Measurements from ENCODE around the gene SMLR1.

Gene SMLR1

DNA sequence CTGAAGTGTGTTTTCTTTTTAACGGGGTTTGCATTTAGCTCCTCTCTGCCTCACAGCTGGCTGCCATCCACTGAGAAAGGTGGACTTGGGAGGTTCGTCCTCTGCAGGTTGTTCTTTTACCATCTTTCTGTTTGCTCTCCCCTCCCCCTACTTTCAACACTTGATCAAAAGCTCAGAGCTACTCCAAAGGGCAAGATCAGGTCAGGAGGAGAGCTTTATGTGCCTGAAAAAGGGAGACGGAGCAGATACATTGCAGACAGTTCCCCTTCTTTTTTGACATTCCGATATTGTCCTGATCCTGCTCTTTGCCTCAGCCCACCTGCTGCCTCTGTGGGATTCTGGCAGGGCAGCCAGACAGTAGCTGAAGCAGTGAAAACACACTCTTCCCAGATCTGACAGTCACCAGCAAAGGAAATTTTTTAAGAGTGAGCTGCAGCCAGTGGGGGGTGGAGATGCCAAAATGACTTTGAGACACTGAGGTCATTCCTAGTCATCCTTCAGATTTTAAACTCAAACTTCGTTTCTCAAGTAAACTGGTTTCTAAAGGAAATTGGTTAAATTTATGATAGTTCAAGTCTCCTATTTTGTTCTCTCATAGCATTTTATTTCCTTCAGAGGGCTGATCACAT, 26.5 kb downstream of the SMLR1 start:
- DNase-seq = no peak

DNA sequence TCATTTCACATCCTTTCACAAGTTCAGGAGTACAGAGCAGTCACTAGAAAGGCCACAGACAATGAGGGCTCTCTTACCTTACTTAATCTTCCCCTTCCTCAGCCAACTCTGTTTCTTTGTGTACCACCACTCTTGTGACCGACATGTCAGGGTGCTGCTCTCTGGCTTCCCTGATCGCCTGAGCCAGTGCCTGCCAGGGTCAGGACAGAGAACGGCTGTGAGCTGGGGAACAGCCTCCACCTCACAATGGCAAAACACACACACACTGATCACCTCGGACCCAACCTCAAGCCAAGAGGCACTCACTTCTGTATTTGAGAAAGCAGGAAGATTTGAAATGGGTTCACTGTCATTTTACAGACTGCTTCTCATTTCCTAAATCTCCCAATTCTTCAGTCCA, 30.8 kb downstream of the SMLR1 start:
- DNase-seq = no peak

DNA sequence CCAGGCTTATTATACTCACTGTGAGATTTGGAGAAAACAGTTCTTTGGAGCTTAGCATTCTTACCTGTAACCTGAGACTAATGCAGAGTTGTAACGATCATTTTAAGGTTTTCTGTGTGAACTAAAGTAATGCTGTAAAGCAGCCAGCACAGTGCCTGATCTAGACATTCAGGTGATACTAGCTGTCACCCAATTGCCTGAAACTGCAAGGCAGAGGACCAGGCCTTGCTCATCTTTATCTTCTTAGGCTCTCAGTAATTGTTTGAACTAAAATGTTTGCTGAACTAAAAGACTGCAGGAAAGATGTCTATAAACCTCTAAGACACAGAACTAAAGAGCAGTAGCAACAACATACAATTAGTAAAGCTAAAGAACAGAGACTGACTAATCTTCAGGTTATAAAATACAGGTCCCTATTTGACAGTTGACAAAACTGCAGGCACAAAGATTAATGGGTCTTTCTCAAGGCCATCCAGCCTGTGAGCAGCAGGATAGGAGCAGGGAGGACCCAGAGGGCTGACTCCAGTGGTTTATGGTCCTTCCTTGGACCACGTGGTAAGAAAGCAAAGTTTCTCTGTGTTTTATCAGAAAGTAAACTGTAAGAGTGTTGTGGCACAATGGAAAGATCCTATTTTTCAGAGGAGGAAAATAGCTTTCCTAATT, 31.4 kb downstream of the SMLR1 start:
- DNase-seq = no peak

DNA sequence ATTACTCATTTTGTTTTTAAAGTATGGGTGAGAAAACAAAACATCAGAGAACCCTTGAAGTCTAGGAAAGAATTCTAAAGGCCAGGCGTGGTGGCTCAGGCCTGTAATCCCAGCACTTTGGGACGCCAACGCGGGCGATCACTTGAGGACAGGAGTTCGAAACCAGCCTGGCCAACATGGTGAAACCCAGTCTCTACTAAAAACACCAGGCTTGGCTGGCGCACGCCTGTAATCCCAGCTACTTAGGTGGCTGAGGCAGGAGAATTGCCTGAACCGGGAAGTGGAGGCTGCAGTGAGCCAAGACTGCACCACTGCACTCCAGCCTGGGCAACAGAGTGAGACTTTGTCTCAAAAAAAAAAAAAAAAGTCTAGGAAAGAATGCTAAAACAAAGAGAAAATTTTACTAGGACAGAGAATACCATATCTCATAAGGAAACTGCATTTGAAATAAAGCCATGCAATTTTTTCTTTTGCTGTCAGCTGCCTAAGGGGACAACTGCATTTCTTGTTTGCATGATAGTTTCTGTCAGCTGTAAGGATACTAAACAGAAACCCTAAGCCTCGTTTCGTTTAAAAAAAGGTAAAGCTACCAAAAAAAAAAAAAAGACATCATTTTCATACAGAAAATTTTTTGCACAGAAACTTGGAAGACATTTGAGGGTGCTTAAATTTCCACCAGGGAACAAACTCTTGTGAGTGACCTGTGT, 32.1 kb downstream of the SMLR1 start:
- no peak for DNase-seq

DNA sequence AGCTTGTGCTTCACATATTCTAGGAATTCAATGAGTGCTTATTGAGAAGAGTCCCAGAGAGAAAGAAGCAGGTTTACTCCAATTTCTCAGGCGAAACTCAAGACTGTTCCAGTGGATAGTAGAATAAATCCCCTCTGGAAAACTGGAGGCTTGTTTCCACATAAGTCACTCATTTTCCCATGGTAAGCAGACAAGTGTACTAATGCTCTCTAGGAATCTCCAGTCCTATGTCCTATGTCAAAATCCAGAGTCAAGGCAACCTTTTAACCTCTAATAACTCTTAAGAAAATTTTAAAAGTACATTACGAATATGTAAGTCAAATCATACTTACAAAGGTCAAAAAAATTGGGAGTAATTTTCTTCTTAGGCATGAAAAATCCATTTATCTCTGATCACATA, 35.2 kb downstream of the SMLR1 start:
- no peak for DNase-seq

DNA sequence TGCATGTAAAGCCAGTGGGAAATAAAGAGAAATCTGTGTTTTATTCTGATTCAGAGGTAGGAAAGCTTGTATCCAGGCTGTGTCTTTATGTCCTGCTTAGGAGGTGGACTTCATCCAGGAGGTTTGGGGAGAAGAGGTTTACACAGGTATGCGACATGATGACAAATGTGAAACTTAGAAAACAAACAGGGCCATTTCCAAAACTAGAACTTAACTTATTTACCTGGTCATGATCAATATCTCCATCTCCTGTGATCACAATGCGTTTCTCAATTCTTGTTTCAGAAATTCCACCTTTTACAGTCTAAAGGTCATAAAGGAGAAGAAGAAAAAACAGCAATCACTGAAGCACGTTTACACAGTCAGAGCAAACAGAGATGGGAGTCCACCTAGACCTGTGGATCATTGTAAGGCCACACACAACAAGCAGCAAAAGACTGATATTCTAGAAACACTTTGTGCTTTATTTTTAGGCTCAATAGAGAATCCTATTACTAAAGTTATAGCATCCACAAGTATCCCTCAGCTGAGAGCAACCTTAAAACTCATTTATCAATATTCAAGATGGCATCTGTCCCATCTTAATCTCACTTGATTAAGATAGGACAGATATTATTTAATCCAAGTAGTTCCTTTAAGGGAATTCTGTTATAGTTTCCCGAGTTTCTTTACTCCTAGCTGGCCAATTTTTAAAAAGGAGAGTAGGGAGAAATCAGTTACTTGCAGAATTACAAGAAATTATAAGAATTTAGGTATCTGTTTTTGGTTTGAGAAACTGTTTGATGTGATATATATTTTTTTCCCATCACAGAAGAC, 36.4 kb downstream of the SMLR1 start:
- DNase-seq = no peak

DNA sequence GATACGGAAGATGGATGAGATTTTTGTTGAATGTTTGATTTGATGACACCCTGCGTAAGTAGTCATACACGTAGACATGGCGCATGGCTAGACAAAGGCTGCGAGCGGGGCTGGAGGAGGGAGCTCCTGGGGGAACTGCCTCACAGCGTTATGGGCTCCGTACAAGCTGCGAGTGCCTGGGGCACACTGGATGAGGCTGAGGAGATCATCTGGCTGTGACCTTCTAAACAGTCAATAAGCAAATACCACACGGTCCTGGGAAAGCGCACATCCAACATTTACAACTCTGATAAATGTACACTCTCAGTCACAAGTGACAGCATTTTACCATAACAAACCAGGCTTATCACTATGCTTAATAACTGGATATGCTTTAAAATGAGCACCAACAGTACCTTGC, 37.1 kb downstream of the SMLR1 start:
- no peak for DNase-seq

DNA sequence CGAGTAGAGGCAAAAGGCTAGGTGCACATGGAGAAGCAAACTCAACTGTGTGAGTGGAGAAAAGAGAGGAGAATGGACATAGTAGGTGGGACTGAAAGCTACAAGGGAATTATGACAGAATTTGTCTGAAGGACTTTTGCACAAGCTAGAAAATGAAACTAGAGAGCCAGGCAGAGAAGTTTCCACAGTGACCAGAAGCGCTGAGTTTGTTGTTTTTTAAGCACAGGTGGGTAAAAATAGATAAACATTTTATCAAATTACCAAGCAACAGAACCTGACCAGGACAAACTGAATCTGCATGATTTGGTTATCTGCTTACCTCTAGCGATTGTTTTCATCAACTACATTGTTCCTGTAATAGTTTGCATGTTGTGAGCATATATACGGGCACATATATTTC, 38.6 kb downstream of the SMLR1 start:
- no peak for DNase-seq

DNA sequence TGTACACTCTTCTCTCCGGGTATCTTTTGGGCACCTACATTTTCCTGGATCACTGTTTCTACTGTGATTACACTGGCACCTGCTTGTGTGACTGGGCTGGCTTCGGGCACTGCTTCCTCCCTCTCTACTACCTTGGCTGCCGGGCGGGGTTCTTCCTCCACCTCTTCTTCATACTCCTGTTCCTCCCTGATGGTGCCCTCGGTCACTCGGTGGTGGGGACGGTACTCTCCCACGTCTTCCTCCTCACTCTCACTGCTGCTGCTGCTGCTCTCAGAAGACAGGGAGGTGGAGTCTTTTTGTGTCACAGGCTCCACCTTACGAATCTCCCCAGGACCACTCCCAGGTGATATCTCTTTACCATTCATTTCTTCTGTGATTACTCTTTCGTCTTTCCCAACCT, 42.5 kb downstream of the SMLR1 start:
- no peak for DNase-seq

DNA sequence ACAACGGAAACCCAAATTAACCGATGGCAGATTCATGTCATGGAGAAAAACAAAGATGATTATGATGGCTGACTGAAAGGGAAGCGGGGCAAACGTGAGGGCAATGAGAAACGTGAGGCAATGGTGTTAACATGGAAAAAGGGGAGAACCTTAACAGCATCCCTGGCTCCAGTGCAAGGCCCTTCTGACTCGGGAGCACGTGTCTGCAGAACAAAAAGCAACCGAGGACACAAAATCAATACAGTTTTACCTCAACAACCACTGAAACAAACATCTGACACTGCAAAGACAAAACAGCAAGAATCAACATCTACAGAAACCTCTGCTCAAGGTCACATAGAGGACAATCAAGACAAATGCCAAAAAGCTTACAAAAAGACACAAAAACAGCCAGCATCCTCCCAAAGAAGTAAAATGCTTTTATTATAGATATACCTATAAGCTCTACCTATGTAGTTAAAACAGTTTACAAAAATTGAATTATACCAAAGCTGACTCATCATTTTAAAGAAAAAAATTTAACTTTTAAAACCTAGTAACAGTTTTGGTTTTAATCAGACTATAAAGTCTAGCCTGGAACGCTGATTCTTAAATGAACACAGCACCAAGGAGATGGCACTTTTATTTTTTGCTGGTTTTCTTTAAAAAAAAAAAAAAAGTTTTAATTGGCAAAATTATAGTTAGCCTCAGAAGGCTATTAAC, 43.1 kb downstream of the SMLR1 start:
- DNase-seq = no peak

DNA sequence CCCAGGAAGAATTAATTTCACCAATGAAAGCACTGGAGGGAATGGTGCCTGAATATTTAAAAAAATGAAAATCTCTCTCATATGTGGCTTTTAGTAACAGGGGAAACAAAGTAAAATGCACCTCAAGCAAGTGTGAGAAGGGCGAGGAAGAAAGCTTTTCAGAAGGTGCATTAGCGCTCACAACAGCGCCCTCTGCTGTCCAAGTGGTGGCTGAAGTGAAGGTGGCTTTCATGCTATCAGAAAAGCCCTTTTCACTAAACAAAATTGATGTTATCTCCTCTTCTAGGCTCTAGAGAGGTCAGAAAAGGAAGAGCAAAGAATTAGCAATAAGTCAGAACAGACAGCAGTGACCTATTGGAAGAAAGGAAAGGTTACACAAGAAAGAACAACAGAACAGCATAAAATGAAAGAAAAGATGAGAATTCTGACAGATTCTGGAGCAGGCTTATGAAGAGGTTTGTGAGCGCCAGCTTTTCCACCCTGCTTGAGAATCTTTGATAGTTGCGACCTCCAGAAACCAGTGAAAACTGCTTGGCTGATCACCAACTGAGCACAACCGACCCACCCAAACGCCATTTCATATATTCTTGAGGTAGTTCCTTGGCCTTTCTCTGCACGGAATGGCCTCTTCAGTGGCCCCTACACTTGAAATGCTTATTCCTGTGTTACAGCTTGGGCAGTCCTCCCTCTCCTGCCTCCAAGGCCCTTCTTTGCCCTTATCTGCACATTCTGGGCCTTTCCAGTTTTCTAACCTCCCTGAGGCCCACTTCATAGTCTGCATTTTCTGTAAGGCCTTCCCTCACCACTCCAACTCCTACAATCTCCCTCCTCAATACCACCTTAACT, 45.3 kb downstream of the SMLR1 start:
- peak; percentile 67 to 73 for DNase-seq

DNA sequence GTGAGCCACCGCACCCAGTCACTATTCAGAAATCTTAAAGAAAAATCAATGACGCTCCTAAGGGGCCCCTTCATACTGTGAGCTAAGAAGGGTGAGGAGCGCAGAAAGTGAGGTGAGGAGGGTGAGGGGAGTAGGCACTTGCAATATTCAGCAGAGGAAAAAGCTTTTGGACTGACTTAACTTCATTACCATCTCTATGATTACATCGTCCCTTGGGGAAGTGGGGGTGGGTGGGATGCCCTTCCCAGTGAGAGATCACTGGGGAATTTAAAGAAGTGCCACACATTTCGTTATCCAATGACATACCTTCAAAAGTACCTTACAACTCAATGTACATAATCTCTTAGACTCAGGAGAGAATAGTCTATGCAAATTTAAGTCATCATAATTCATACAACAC, 46.5 kb downstream of the SMLR1 start:
- DNase-seq = no peak

DNA sequence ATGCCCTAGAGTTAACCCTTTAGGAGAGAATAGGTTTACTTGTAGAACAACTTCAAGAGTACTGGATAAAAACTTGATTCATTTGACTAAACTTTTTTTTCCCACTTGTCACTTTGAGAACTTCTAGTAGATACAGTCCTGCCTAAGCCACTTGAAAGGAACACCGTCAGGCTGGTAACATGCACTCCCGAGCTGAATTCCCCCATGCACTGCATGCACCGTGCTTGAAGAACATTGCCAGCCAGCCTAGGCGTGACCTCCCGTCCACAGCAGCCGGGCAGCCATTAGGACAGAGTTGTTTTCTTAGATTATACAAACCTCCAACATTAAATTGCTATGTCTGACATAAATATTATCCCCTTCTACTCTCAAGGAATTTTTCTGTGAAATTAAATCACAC, 52.6 kb downstream of the SMLR1 start:
- DNase-seq = no peak

DNA sequence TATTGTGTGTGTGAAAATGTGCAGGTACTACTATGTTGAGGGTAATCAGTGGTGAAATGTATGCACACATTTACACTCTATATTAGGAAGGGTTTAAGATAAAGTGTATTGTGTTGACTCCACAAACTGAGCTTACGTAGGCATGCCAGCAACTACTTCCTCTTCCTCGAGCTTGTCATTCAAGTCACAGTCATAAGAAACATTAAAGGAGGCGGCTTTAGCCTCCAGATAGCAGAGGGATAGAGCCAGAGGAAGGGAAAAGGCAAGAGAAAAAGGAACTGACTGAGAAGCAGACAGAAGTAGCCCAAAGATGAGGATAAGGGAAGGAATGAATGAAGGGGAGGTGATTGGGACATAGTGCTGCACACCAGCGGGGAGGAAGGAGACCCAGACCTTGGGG, 55.2 kb downstream of the SMLR1 start:
- no peak for DNase-seq

DNA sequence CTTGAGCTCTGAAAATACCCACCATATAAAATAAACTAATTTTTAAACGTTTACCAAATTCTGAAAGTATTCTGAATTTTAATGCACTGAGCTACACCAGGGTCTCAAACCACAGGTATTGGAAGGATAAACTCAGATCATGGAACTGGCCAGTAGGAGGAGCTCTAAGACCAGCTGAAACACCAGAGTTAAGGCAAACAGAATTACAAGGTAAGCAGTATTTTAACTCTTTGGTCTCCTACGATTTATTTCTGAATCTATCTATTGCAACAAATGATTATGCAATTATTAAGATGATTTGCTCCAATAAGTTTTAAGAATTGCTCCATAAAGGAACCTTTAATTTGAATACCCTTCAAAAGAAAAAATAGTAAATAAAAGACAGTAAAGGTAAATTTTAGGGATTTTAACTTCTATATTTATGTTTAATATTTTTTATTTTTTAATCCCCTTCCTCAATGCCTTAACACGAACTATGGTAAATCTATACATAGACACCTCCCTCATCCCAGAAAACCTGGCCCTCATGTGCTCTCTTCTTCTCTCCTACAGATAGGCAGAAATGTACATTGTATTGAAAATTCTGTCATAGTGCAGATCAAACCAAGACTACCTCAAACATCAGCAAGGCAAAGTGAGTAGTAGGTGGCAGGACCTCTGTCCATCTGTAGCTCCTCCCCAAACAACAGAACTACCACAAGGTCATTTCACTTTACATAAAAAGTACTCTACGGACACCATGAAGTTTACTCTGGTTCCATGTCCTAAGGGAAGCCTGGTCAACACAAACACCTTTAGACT, 58.4 kb downstream of the SMLR1 start:
- DNase-seq = peak; percentile 68 to 82
